ENCODE results near the gene FCRL3.

The FCRL3 gene

DNA sequence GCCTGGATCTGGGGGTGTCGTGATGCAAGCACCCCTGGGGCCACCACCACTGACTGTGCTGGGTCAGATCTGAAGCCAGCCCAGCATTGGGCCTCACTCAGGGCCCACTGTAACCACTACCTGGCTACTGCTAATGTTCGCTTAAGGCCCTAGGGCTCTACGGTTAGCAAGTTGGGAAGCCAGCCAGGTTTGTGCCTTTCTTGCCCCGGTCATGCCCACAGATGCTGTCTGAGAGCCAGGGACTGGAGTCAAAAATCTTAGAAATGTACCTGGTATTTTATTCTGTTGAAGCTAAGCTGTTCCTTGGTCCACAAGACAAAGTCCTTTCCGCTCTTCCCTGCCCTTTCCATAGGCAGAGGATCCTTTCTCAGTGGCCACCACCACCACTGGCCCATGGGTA is 15.2 kb upstream of the FCRL3 start:
- no peak for DNase-seq (ENCODE audit: low spot score)
- TF ChIP-seq, protein P1, sequence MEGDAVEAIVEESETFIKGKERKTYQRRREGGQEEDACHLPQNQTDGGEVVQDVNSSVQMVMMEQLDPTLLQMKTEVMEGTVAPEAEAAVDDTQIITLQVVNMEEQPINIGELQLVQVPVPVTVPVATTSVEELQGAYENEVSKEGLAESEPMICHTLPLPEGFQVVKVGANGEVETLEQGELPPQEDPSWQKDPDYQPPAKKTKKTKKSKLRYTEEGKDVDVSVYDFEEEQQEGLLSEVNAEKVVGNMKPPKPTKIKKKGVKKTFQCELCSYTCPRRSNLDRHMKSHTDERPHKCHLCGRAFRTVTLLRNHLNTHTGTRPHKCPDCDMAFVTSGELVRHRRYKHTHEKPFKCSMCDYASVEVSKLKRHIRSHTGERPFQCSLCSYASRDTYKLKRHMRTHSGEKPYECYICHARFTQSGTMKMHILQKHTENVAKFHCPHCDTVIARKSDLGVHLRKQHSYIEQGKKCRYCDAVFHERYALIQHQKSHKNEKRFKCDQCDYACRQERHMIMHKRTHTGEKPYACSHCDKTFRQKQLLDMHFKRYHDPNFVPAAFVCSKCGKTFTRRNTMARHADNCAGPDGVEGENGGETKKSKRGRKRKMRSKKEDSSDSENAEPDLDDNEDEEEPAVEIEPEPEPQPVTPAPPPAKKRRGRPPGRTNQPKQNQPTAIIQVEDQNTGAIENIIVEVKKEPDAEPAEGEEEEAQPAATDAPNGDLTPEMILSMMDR (IDR thresholded peaks at IDR 0.05; ENCODE audit: poor library complexity, severe bottlenecking): no peak
- ATAC-seq (ENCODE audit: low read depth): no peak
- Histone ChIP-seq H3K4me1 (ENCODE audit: insufficient read depth, poor library complexity, severe bottlenecking) (no peaks in the 10 kb centered on the region), H3K27ac (ENCODE audit: poor library complexity, severe bottlenecking) (no peak overlapping the region), H3K27me3 (ENCODE audit: insufficient read depth, poor library complexity, severe bottlenecking) (peaks cover 4% of the 10 kb centered on the region), H3K36me3 (ENCODE audit: low read depth) (no peaks in the 10 kb centered on the region), H3K4me3 (ENCODE audit: severe bottlenecking) (no peak overlapping the region), H3K9me3 (ENCODE audit: severe bottlenecking) (no peaks in the 10 kb centered on the region)

DNA sequence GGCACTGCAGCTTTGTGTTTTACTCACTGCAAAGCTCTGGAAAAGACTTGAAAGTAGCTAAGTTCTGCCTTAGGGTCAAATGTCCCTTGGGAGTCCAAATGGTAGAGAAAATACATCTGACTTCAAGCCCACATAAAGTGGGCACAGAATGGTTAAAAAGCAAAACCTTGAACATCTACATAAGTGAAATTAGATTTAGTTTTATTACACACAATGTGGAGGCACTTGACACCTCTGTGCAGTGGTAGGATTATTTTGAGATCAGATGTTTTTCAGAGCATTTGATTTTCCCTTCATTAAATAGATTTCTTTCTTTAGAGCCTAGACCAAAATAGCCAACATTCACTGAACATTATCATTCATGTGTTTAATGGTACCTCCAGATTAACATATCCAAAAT is 11.2 kb upstream of the FCRL3 start:
- Histone ChIP-seq H3K27ac (ENCODE audit: poor library complexity, severe bottlenecking) (no peak overlapping the region), H3K4me3 (ENCODE audit: severe bottlenecking) (no peak overlapping the region), H3K36me3 (ENCODE audit: low read depth) (no peaks in the 10 kb centered on the region), H3K27me3 (ENCODE audit: insufficient read depth, poor library complexity, severe bottlenecking) (no peaks in the 10 kb centered on the region), H3K4me1 (ENCODE audit: insufficient read depth, poor library complexity, severe bottlenecking) (no peaks in the 10 kb centered on the region), H3K9me3 (ENCODE audit: severe bottlenecking) (no peaks in the 10 kb centered on the region)
- ATAC-seq (ENCODE audit: low read depth): no peak
- TF ChIP-seq, protein P1 (IDR thresholded peaks at IDR 0.05; ENCODE audit: poor library complexity, severe bottlenecking): no peak
- no peak for DNase-seq (ENCODE audit: low spot score)

DNA sequence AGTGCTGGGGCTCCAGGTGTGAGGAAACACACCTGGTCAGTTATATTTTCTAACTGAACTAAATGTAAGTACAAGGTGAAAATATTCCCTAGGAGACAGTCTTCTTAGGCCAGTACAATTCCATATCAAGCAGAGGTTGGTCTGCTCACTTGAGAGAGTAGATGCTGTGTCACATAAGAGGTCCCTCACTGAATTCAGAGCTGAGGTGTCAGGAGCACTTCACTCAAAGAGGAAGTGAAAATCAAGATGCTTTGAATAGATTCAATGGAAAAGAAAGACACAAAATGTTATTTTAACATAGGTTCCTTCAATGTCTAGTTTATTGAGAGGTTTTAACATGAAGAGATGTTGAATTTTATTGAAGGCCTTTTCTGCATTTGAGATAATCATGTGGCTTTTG is 4.3 kb upstream of the FCRL3 start:
- no peaks in the 10 kb centered on the region for H3K4me1 ChIP-seq (ENCODE audit: insufficient read depth, poor library complexity, severe bottlenecking)
- no peaks in the 10 kb centered on the region for H3K9me3 ChIP-seq (ENCODE audit: severe bottlenecking)
- no peak for DNase-seq (ENCODE audit: low spot score)
- no peak for ATAC-seq (ENCODE audit: low read depth)
- H3K27ac ChIP-seq (ENCODE audit: poor library complexity, severe bottlenecking): no peak overlapping the region
- no peaks in the 10 kb centered on the region for H3K36me3 ChIP-seq (ENCODE audit: low read depth)
- peaks cover 12% of the 10 kb centered on the region for H3K27me3 ChIP-seq (ENCODE audit: insufficient read depth, poor library complexity, severe bottlenecking)
- H3K4me3 ChIP-seq (ENCODE audit: severe bottlenecking): no peak overlapping the region
- TF ChIP-seq, protein P1 (IDR thresholded peaks at IDR 0.05; ENCODE audit: poor library complexity, severe bottlenecking): no peak

DNA sequence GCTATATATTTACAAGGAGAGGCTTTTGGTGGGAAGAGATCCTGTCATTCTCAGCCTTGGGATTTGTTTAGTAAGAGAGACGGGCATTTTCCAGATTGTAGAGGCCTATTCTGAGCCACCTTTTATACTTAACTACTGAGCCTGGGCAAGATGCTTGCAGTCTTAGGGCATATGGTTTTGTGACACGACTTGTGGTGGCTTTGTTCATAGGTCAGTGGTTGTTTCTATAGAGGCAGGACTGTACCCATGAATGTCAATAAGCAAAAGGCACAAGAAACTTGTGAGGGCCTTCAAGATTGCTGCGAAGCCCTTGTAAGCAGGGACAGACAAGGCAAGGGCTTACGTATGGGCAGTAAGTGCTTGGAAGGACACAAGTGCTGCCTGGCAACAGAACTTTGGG is 3.4 kb upstream of the FCRL3 start:
- no peak for ATAC-seq (ENCODE audit: low read depth)
- peaks cover 20% of the 10 kb centered on the region for H3K27me3 ChIP-seq (ENCODE audit: insufficient read depth, poor library complexity, severe bottlenecking)

DNA sequence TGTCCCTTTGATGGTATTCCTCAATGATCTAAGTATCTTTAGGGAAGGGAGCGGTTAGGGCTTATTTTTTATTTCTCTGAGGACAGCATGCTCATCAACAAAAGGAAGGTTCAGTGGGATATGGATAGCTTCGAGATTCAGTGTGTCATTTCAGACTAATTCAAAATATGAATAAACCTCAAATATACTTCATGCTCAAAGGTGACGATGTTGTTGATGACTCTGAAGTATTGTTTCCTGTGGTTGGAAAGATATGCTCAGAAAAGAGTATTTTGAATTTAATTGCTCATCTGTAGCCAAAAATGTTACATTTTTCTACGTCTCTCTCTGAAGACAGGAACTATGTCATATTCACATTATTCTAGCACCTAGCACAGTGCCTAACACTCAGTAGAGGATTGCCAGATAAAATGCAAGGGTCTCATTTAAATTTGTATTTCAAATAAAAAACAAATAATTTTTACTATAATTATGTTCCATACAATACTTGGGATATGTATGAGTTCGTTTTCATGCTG is 1.8 kb upstream of the FCRL3 start:
- TF ChIP-seq, protein P1 (IDR thresholded peaks at IDR 0.05; ENCODE audit: poor library complexity, severe bottlenecking): no peak
- DNase-seq (ENCODE audit: low spot score): no peak
- Histone ChIP-seq H3K27ac (ENCODE audit: poor library complexity, severe bottlenecking) (no peak overlapping the region), H3K4me1 (ENCODE audit: insufficient read depth, poor library complexity, severe bottlenecking) (no peaks in the 10 kb centered on the region), H3K27me3 (ENCODE audit: insufficient read depth, poor library complexity, severe bottlenecking) (peaks cover 27% of the 10 kb centered on the region), H3K36me3 (ENCODE audit: low read depth) (no peaks in the 10 kb centered on the region), H3K9me3 (ENCODE audit: severe bottlenecking) (no peaks in the 10 kb centered on the region), H3K4me3 (ENCODE audit: severe bottlenecking) (no peak overlapping the region)
- no peak for ATAC-seq (ENCODE audit: low read depth)

More for the DNA sequence above, 3.4 kb upstream of the FCRL3 start:
- H3K4me1 ChIP-seq (ENCODE audit: insufficient read depth, poor library complexity, severe bottlenecking): no peaks in the 10 kb centered on the region
- no peaks in the 10 kb centered on the region for H3K36me3 ChIP-seq (ENCODE audit: low read depth)
- DNase-seq (ENCODE audit: low spot score): no peak
- no peak overlapping the region for H3K27ac ChIP-seq (ENCODE audit: poor library complexity, severe bottlenecking)
- H3K4me3 ChIP-seq (ENCODE audit: severe bottlenecking): no peak overlapping the region
- TF ChIP-seq, protein P1 (IDR thresholded peaks at IDR 0.05; ENCODE audit: poor library complexity, severe bottlenecking): no peak
- H3K9me3 ChIP-seq (ENCODE audit: severe bottlenecking): no peaks in the 10 kb centered on the region

Data from RWPE2 (cell line).